HS-5 (cell line): ENCODE data around the gene CAPRIN1.

Experiments
- DNase-seq: peaks from one replicate; pipeline ENCODE4 v3.0.0-alpha.2; 2012; ENCODE audit warnings: low read depth

The CAPRIN1 gene

GRCh38 chr11:34145847-34146381, 94.4 kb downstream of the CAPRIN1 start:
- no peak for DNase-seq

- DNase-seq = no peak
These were observed 94.9 kb downstream of the CAPRIN1 start for GRCh38 chr11:34146411-34146810.

- DNase-seq = no peak
These were observed 95.3 kb downstream of the CAPRIN1 start for GRCh38 chr11:34146866-34147265.

GRCh38 chr11:34147581-34147980, 96.0 kb downstream of the CAPRIN1 start:
- DNase-seq = no peak

- DNase-seq = no peak
These were observed 97.1 kb downstream of the CAPRIN1 start for GRCh38 chr11:34148504-34149165.

- DNase-seq = no peak
These were observed 97.7 kb downstream of the CAPRIN1 start for GRCh38 chr11:34149274-34149673.

GRCh38 chr11:34149786-34150185, 98.3 kb downstream of the CAPRIN1 start:
- no peak for DNase-seq

- DNase-seq = no peak
These were observed 99.1 kb downstream of the CAPRIN1 start for GRCh38 chr11:34150494-34151151.
